Measurements from ENCODE around the gene FAT1.

- no peak for TF ChIP-seq POLR2A (IDR thresholded peaks at IDR 0.05)
- no peak for TF ChIP-seq CTCF (IDR thresholded peaks at IDR 0.05)
- no peak for TF ChIP-seq POLR2AphosphoS5 (IDR thresholded peaks at IDR 0.05; ENCODE audit: insufficient read depth in 1 of 2, low read depth in 1 of 2)
Measured at GRCh38 chr4:186764457-186764856, 40.8 kb upstream of the FAT1 start.
